Esophagus squamous epithelium (tissue), 4 donors: Measurements from ENCODE around the gene S100A6.
"Not testable (repeated sequence)": the region's sequence is repeated elsewhere in the genome, so short reads cannot be mapped to it uniquely, and the experiment has no call there.

Source experiments
- POLR2A ChIP-seq, 4 donors: fragments of 450-650 bp; IDR thresholded peaks; one replicate each; pipeline ENCODE4 v1.6.1; 2017; ENCODE audit warnings: antibody characterized with exemption in 4 of 4, mild to moderate bottlenecking in 4 of 4, moderate library complexity in 3 of 4
- TF ChIP-seq, protein P1 (sequence below), 6 experiments: fragments of 450-650 bp in 4 of 6; fragments of 200-600 bp in 2 of 6; sonication (generic) in 2 of 6; IDR thresholded peaks; one replicate each; pipeline ENCODE4 v1.5.1; 2016 to 2019; ENCODE audit warnings: antibody characterized with exemption in 6 of 6, mild to moderate bottlenecking in 4 of 6, moderate library complexity in 4 of 6

DNA sequence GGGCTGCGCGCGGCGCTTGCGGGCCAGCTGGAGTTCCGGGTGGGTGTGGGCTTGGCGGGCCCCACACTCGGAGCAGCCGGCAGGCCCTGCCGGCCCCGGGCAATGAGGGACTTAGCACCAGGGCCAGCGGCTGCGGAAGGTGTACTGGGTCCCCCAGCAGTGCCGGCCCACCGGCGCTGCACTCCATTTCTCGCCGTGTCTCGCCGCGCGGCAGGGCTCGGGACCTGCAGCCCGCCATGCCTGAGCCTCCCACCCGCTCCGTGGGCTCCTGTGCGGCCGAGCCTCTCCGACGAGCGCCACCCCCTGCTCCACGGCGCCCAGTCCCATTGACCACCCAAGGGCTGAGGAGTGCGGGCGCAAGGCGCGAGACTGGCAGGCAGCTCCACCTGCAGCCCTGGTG, 14.0 kb downstream of the S100A6 start:
- TF ChIP-seq, protein P1, sequence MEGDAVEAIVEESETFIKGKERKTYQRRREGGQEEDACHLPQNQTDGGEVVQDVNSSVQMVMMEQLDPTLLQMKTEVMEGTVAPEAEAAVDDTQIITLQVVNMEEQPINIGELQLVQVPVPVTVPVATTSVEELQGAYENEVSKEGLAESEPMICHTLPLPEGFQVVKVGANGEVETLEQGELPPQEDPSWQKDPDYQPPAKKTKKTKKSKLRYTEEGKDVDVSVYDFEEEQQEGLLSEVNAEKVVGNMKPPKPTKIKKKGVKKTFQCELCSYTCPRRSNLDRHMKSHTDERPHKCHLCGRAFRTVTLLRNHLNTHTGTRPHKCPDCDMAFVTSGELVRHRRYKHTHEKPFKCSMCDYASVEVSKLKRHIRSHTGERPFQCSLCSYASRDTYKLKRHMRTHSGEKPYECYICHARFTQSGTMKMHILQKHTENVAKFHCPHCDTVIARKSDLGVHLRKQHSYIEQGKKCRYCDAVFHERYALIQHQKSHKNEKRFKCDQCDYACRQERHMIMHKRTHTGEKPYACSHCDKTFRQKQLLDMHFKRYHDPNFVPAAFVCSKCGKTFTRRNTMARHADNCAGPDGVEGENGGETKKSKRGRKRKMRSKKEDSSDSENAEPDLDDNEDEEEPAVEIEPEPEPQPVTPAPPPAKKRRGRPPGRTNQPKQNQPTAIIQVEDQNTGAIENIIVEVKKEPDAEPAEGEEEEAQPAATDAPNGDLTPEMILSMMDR (IDR thresholded peaks at IDR 0.05) = not testable (repeated sequence)
- TF ChIP-seq POLR2A (IDR thresholded peaks at IDR 0.05) = not testable (repeated sequence)
